Muscle of arm (tissue), 12 donors: Measurements from ENCODE around the gene GALNT2. TPM values are rescaled to one million over a fixed set of nuclear protein-coding genes. Genes with fewer than 3 reads are reported as not detected.

Source experiments
- DNase-seq: peaks from one replicate; pipeline ENCODE4 v3.0.0-alpha.2; 2013
- polyA plus RNA-seq, 12 donors: library from polyadenylated mRNA; unstranded; fragments of 120-200 nt; gene quantifications; one replicate each; pipeline ENCODE4 v1.2.1, GENCODE V29; 2013; ENCODE audit not compliant: insufficient read length in 12 of 12

Gene GALNT2
- polyA plus RNA-seq, 12 donors, result 49.4 to 79.6 (median 67.4) TPM; not detected in 1

- no peak for DNase-seq
Observed at GRCh38 chr1:230185076-230186001, 118.3 kb downstream of the GALNT2 start.

GRCh38 chr1:230186003-230186863 is 119.2 kb downstream of the GALNT2 start:
- DNase-seq, result no peak

- DNase-seq, result no peak
Observed at GRCh38 chr1:230186874-230187273, 119.8 kb downstream of the GALNT2 start.

- DNase-seq, result no peak
Observed at GRCh38 chr1:230187290-230187689, 120.3 kb downstream of the GALNT2 start.

- no peak for DNase-seq
Observed at GRCh38 chr1:230188826-230189225, 121.8 kb downstream of the GALNT2 start.

- DNase-seq, result no peak
Observed at GRCh38 chr1:230189341-230189740, 122.3 kb downstream of the GALNT2 start.

- no peak for DNase-seq
Observed at GRCh38 chr1:230189824-230190223, 122.8 kb downstream of the GALNT2 start.

- DNase-seq, result no peak
Observed at GRCh38 chr1:230191079-230191804, 124.2 kb downstream of the GALNT2 start.

GRCh38 chr1:230191855-230192254 is 124.8 kb downstream of the GALNT2 start:
- no peak for DNase-seq

GRCh38 chr1:230194525-230194924 is 127.5 kb downstream of the GALNT2 start:
- DNase-seq, result no peak

GRCh38 chr1:230195199-230195598 is 128.2 kb downstream of the GALNT2 start:
- DNase-seq, result no peak

- DNase-seq, result no peak
Observed at GRCh38 chr1:230196077-230196476, 129.0 kb downstream of the GALNT2 start.

GRCh38 chr1:230197644-230198567 is 130.9 kb downstream of the GALNT2 start:
- no peak for DNase-seq

GRCh38 chr1:230199034-230199433 is 132.0 kb downstream of the GALNT2 start:
- DNase-seq, result no peak

- no peak for DNase-seq
Observed at GRCh38 chr1:230199554-230199953, 132.5 kb downstream of the GALNT2 start.

GRCh38 chr1:230200276-230200675 is 133.2 kb downstream of the GALNT2 start:
- DNase-seq, result no peak

GRCh38 chr1:230201445-230201844 is 134.4 kb downstream of the GALNT2 start:
- DNase-seq, result no peak

- DNase-seq, result no peak
Observed at GRCh38 chr1:230204842-230205241, 137.8 kb downstream of the GALNT2 start.

GRCh38 chr1:230205719-230206198 is 138.7 kb downstream of the GALNT2 start:
- DNase-seq, result no peak

- DNase-seq, result no peak
Observed at GRCh38 chr1:230206207-230206606, 139.2 kb downstream of the GALNT2 start.

GRCh38 chr1:230206976-230207375 is 139.9 kb downstream of the GALNT2 start:
- no peak for DNase-seq
